ENCODE results near the gene PUSL1.
A peak's percentile ranks its signal among the peaks of the same experiment; 100 is the strongest.

- TF ChIP-seq EZH2 (IDR thresholded peaks at IDR 0.05) (no peak), FOXP2 (optimal IDR thresholded peaks at IDR 0.05; ENCODE audit: control extremely low read depth, extremely low read length, insufficient read depth) (no peak), POLR2AphosphoS5 (IDR thresholded peaks at IDR 0.05; ENCODE audit: borderline replicate concordance, low read depth, low read length) (peak; percentile 16; the same call in 1 of the 2 replicates)
Observed at GRCh38 chr1:1309251-1310108, 1.1 kb downstream of the PUSL1 start.
